Subcutaneous adipose tissue (tissue), 4 donors: ENCODE data around the gene ANKLE2. TPM values are rescaled to one million over a fixed set of nuclear protein-coding genes. Genes with fewer than 3 reads are reported as not detected.

Experiments used
- total RNA-seq, 4 donors: library from RNA; depleted of rRNA; stranded (reverse); fragments of >200 nt; gene quantifications; one replicate each; pipeline ENCODE4 v1.1.0, GENCODE V29; 2016
- TF ChIP-seq, protein P1 (sequence below): fragments of 450-650 bp; IDR thresholded peaks from one replicate; pipeline ENCODE4 v1.5.1; 2016; ENCODE audit warnings: low read depth, mild to moderate bottlenecking, control low read depth, antibody characterized with exemption, moderate library complexity

The ANKLE2 gene
- total RNA-seq, 4 donors from 2014 or later: 66.0 to 77.2 (median 75.4) TPM

DNA sequence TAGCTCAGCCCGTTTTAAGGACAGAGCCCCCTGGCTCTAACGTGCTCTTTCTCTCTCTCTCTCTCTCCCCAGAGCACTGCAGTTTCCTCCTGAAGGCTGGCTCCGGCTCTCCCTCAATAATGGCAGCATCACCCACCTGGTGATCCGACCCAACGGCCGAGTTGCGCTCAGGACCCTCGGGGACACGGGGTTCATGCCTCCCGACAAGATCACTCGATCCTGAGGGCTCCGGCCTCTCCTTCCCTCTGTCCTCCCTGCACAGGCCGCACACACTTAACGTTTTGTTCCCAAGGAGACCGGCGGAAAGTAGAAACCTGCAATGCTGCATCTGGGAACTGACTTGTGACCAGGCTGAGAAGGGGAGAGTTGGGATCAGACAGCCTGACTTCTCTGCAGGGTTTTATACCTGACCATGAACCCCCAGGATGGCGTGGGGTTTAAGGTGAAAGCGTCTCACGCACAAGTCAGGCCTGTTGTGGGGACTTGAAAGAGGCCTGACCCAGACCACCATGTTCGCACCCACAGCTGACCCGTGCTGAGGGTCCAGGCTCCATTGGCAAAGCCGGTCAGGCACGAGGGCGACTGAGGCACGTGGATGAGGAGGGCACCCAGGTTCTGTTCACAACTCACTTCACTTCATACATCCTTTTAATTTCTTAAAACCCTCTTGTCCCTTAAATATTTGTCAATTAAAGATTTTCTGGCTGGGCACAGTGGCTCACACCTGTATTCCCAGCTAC lies 40.9 kb downstream of the ANKLE2 start:
- TF ChIP-seq, protein P1, sequence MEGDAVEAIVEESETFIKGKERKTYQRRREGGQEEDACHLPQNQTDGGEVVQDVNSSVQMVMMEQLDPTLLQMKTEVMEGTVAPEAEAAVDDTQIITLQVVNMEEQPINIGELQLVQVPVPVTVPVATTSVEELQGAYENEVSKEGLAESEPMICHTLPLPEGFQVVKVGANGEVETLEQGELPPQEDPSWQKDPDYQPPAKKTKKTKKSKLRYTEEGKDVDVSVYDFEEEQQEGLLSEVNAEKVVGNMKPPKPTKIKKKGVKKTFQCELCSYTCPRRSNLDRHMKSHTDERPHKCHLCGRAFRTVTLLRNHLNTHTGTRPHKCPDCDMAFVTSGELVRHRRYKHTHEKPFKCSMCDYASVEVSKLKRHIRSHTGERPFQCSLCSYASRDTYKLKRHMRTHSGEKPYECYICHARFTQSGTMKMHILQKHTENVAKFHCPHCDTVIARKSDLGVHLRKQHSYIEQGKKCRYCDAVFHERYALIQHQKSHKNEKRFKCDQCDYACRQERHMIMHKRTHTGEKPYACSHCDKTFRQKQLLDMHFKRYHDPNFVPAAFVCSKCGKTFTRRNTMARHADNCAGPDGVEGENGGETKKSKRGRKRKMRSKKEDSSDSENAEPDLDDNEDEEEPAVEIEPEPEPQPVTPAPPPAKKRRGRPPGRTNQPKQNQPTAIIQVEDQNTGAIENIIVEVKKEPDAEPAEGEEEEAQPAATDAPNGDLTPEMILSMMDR: no peak

DNA sequence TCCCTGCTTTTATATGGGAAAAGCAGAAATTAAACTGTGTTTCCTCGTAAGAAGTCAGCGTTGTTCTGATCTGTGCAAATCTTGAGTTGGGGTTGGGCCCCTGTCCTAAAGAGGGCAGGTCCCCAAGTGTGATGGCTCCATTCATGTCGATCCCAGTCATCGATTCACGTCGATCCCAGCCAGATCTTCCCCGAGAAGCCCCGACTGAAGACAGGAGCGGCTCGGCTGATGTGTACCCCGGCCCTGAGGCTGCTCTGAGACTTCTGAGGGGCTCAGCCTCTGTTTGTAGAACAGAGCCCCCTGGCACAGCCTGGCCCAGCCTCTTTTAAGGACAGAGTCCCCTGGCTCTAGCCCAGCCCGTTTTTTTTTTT lies 41.7 kb downstream of the ANKLE2 start:
- TF ChIP-seq, protein P1: no peak

DNA sequence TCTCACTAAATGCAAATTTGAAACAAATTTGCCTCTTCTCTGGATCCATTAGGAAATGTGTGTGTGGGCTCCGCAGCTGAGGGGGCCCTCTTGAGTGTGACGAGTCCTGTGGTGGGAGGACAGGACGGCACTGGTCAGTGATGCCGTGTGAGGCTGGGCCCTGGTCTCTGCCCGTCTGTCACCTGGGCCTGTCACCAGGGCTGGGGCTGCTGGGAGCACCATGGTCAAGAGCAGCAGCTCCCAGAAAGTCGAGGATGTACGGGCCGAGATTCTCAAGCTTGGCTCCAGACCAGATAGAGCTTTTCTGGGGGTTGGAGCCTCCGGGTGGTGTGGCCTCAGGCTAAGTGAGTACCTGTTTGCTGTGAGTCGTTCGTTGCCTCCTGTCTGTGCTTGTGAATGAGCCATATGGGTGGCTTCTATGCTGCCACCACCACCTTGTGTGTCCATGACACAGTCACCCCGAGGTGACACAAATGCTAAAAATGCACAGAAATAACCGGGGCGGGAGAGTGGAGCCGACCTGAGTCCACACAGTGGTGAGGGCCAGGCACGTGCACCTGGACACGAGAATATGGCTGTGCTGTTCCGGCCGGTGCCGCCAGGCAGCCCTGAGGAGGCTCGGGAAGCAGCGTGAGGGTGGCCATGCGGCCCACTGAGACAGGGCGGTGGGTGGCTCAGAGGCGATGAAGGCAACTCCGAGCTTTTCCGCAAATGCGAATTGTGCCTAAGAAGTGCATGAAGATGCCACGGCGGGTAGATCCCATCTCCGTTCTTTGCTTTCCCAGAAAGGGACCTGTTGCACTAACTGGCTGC lies 42.3 kb downstream of the ANKLE2 start:
- TF ChIP-seq, protein P1: no peak

DNA sequence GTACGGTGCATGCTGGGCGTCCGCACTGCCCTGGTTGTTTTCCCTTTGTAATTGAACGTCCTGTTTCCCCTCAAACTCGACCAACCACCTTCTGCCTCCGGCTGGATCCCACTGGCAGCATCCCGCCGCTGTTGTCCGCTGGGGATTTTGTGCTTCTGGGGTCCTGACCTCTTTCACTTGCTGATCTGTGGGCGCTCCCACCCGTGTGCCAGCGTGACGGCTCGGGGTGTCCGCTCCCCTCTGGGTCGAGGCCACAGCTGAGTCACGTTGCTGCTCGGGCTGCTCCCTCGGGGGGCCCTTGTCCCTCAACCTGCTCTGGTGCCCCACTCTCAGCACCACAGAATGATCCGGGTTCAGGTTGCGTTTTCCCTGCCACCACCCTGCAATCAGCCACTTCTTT lies 43.0 kb downstream of the ANKLE2 start:
- TF ChIP-seq, protein P1: no peak

DNA sequence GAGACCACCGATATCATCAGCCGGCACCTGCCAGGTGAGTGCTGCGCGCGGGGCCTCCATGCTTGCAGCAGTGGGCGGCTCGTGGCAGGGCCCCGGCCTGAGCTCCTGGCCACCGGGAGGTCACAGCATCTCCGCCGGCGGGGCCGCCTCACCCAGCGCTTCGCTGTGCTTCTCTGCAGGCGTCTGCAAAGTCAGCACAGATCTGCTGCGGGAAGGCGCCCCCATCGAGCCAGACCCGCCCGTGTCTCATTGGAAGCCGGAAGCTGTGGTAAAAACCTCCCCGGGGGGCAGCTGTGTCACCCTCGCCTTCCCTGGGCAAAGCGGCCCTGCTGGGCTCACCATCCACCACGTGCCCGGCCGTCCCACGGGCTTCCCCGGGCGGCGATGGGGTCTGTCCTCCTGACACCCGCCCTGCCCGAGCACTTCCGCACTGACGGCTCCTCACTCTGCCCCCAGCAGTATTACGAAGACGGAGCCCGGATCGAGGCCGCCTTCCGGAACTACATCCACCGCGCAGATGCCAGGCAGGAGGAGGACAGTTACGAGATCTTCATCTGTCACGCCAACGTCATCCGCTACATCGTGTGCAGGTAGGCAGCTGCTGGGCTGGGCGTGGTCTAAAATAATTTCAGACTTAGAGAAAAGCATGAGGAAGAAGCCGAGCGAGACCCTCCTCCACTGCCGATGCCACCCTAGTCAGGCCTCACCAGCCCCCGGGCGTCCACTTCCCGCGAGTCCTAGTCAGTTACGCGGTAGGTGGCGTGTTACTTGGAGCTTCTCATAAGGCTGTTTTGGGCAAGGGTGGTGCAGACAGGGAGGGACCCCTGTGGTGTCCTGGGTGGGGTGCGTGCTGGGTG lies 43.9 kb downstream of the ANKLE2 start:
- TF ChIP-seq, protein P1: no peak

DNA sequence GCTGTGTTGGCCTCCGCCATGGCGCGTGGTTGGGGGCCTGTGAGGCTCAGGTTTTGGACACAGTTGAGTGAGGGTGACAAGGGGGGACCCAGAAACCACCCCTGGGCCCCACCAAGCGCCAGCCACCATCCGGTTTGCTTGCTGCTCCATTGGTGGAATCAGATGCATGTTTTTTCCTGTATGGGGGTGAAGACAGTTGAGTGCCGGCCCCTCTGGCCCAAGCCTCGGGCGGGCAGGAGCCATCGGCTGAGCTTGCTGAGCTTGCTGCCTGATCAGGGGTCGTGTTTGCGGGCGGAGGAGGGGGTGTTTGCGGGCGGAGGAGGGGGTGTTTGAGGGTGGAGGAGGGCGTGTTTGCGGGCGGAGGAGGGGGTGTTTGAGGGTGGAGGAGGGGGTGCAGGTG lies 44.6 kb downstream of the ANKLE2 start:
- TF ChIP-seq, protein P1: no peak
